Vagina (tissue), 2 donors: ENCODE data around the gene SMC4. TPM values are rescaled to one million over a fixed set of nuclear protein-coding genes. Genes with fewer than 3 reads are reported as not detected.

Experiments
- DNase-seq, 2 donors: peaks; one replicate each; pipeline ENCODE4 v3.0.0-alpha.2; 2017; ENCODE audit errors: extremely low spot score in 2 of 2
- H3K27ac ChIP-seq: fragments of 200-600 bp; sonication (generic); one replicate; pipeline ENCODE4 v1.5.1; 2019
- H3K27me3 ChIP-seq: fragments of 200-600 bp; sonication (generic); one replicate; pipeline ENCODE4 v1.5.1; 2019
- H3K36me3 ChIP-seq, 2 donors: fragments of 200-600 bp; sonication (generic); one replicate each; pipeline ENCODE4 v1.5.1; 2017 to 2019
- H3K4me1 ChIP-seq: fragments of 200-600 bp; sonication (generic); one replicate; pipeline ENCODE4 v1.5.1; 2019
- H3K4me3 ChIP-seq, 2 donors: fragments of 200-600 bp; sonication (generic); 1 replicate in 1 of 2; 2 replicates in 1 of 2; pipeline ENCODE4 v1.5.1; 2016 to 2019
- H3K9me3 ChIP-seq: fragments of 200-600 bp; sonication (generic); one replicate; pipeline ENCODE4 v1.5.1; 2019
- POLR2A ChIP-seq, 2 donors: fragments of 450-650 bp; IDR thresholded peaks; one replicate each; pipeline ENCODE4 v1.6.1; 2017; ENCODE audit warnings: antibody characterized with exemption in 2 of 2, mild to moderate bottlenecking in 2 of 2, moderate library complexity in 2 of 2
- POLR2AphosphoS5 ChIP-seq, 2 donors: sonication (generic); formaldehyde crosslinking; IDR thresholded peaks; one replicate each; pipeline ENCODE4 v1.9.0; 2017; ENCODE audit warnings: antibody characterized with exemption in 2 of 2, mild to moderate bottlenecking in 2 of 2, low read depth in 1 of 2; ENCODE audit not compliant: insufficient read depth in 1 of 2
- intact Hi-C: fragments of 100-400 bp; cut with DNase I; formaldehyde crosslinking; loops from one replicate; pipeline ENCODE4 v1.15.1; 2023
- total RNA-seq: library from RNA; depleted of rRNA; stranded (reverse); fragments of >200 nt; gene quantifications from one replicate; pipeline ENCODE4 v1.2.3, GENCODE V29; 2016
- TF ChIP-seq, protein P1 (sequence below), 3 experiments: fragments of 450-650 bp in 2 of 3; fragments of 200-600 bp in 1 of 3; sonication (generic) in 1 of 3; IDR thresholded peaks; one replicate each; pipeline ENCODE4 v1.5.1; 2017 to 2019; ENCODE audit warnings: antibody characterized with exemption in 3 of 3, mild to moderate bottlenecking in 2 of 3, moderate library complexity in 2 of 3

SMC4 gene
- total RNA-seq, 1 donor from 2014 or later: 41.5 TPM

DNA sequence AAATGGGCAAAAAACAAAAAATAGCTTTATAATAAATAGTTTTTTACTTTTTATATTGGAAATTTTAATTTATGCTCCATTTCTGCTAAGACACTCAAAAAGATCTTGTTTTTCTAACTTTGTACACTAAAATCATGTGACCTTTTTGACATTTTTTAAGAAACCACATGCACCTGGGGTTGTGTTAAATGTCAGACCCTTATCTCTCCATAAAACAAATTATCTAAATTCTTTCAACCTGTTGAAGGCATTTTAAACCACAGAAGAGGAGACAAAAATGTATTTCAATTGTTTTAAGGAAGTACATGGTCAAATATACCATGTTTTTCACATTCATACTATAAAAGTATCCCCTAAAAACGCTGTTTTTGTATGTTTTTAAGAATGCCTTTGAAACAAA is 29.7 kb upstream of the SMC4 start:
- H3K27me3 ChIP-seq: no peaks in the 10 kb centered on the region
- intact Hi-C loops: no loop called here
- no peaks in the 10 kb centered on the region for H3K9me3 ChIP-seq
- H3K27ac ChIP-seq: no peak overlapping the region
- DNase-seq: no peak
- TF ChIP-seq POLR2A (IDR thresholded peaks at IDR 0.05): no peak
- TF ChIP-seq, protein P1, sequence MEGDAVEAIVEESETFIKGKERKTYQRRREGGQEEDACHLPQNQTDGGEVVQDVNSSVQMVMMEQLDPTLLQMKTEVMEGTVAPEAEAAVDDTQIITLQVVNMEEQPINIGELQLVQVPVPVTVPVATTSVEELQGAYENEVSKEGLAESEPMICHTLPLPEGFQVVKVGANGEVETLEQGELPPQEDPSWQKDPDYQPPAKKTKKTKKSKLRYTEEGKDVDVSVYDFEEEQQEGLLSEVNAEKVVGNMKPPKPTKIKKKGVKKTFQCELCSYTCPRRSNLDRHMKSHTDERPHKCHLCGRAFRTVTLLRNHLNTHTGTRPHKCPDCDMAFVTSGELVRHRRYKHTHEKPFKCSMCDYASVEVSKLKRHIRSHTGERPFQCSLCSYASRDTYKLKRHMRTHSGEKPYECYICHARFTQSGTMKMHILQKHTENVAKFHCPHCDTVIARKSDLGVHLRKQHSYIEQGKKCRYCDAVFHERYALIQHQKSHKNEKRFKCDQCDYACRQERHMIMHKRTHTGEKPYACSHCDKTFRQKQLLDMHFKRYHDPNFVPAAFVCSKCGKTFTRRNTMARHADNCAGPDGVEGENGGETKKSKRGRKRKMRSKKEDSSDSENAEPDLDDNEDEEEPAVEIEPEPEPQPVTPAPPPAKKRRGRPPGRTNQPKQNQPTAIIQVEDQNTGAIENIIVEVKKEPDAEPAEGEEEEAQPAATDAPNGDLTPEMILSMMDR (IDR thresholded peaks at IDR 0.05): no peak
- no peak for TF ChIP-seq POLR2AphosphoS5 (IDR thresholded peaks at IDR 0.05; ENCODE audit: insufficient read depth in 1 of 2, low read depth in 1 of 2)
- H3K4me3 ChIP-seq: no peak overlapping the region
- H3K4me1 ChIP-seq: no peaks in the 10 kb centered on the region
- no peaks in the 10 kb centered on the region for H3K36me3 ChIP-seq

DNA sequence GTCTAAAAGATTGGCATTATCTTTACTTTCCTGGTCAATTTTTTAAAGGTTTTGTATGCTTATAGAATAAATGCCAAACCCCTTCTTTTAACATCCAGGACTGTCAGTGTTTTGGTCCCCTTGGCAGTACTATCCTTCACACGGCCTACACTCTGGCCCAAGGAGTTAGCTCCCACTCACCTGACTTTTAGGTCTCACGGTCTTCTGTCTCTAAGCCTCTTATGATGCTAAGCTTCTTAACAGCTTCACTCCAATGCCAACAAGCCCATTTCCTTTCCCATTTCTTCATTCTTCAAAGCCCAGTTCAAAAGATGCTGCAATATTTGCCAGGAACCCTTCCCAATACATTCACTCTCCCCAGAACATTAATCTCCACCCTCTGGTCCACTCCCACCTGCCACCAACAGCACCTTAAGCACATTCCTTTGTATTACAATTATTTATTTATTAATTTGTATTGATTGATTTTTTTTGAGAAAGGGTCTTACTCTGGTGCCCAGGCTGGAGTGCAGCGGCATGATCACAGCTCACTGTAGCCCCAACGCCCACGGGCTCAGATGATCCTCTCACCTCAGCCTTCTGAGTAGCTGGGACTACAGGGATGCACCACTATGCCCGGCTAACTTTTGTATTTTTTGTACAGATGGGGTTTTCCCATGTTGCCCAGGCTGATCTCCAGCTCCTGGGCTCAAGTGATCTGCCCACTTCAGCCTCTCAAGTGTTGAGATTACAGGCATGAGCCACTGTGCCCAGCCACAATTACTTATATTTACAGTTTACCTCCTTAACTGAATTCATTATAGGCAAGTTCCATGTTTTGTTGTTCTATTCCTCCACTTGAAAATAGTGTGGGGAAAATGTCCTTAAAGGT is 28.2 kb upstream of the SMC4 start:
- Histone ChIP-seq H3K4me3 (no peak overlapping the region), H3K36me3 (peaks cover 0 to 5% of the 10 kb centered on the region in 2 donors), H3K27me3 (no peaks in the 10 kb centered on the region), H3K4me1 (no peaks in the 10 kb centered on the region), H3K9me3 (no peaks in the 10 kb centered on the region), H3K27ac (no peak overlapping the region)
- no peak for TF ChIP-seq POLR2AphosphoS5 (IDR thresholded peaks at IDR 0.05; ENCODE audit: insufficient read depth in 1 of 2, low read depth in 1 of 2)
- no peak for TF ChIP-seq POLR2A (IDR thresholded peaks at IDR 0.05)
- TF ChIP-seq, protein P1 (IDR thresholded peaks at IDR 0.05): no peak
- no peak for DNase-seq
- intact Hi-C loops: no loop called here

DNA sequence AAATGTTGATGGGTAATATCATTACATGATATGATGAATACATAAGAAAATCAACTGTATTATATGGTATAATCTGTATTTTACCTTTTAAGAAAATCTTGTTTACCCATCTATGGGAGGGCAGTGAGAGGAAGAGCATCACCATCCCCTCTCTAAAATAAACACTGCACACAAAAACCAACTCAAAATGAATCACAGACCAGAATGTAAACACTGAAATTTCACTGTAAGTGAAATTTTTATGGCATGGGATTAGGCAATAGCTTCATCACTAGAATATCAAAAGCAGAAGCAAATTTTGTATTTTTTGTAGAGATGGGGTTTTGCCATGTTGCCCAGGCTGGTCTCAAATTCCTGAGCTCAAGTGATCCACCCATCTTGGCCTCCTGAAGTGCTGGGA is 26.7 kb upstream of the SMC4 start:
- Histone ChIP-seq H3K27ac (no peak overlapping the region), H3K9me3 (no peaks in the 10 kb centered on the region), H3K36me3 (peaks cover 0 to 5% of the 10 kb centered on the region in 2 donors), H3K27me3 (no peaks in the 10 kb centered on the region), H3K4me3 (no peak overlapping the region), H3K4me1 (no peaks in the 10 kb centered on the region)
- intact Hi-C loops: no loop called here
- TF ChIP-seq, protein P1 (IDR thresholded peaks at IDR 0.05): no peak
- TF ChIP-seq POLR2A (IDR thresholded peaks at IDR 0.05): no peak
- TF ChIP-seq POLR2AphosphoS5 (IDR thresholded peaks at IDR 0.05; ENCODE audit: insufficient read depth in 1 of 2, low read depth in 1 of 2): no peak
- no peak for DNase-seq

DNA sequence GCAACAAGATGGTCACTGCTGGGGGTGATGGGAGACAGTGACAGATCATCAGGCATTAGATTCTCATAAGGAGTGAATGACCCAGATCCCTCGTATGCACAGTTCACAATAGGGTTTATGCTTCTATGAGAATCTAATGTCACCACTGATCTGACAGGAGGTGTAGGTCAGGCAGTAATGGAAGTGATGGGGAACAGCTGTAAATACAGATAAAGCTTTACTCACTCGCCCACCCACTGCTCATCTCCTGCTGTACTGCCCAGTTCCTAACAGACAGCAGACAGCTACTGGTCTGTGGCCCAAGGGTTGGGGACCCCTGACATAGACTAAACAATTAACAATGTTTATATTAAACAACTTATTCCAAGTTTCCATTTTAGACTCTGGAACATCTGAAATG is 25.8 kb upstream of the SMC4 start:
- Histone ChIP-seq H3K9me3 (no peaks in the 10 kb centered on the region), H3K4me3 (no peak overlapping the region), H3K36me3 (peaks cover 0 to 5% of the 10 kb centered on the region in 2 donors), H3K27ac (no peak overlapping the region), H3K27me3 (no peaks in the 10 kb centered on the region), H3K4me1 (no peaks in the 10 kb centered on the region)
- TF ChIP-seq, protein P1 (IDR thresholded peaks at IDR 0.05): no peak
- no peak for TF ChIP-seq POLR2A (IDR thresholded peaks at IDR 0.05)
- TF ChIP-seq POLR2AphosphoS5 (IDR thresholded peaks at IDR 0.05; ENCODE audit: insufficient read depth in 1 of 2, low read depth in 1 of 2): no peak
- DNase-seq: no peak
- intact Hi-C loops: no loop called here

DNA sequence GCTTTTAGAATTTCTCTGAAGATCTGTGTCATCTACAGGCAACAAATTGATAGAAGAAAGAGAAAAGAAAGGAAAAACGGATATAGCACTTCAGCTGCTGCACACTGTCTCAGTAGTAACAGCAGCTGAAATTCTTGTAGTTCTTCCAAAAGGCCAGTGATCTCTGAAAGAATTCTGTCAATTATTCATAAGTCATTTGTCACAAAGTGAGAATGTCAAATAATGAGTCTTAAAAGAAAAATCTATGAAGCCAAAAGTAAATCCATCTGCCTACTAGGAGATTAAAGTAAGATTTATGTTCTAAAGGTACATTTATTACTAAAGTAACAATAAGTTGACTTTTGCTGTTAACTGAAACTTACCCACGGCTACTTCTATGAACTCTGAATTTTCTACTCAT is 25.0 kb upstream of the SMC4 start:
- Histone ChIP-seq H3K4me1 (no peaks in the 10 kb centered on the region), H3K36me3 (peaks cover 0 to 5% of the 10 kb centered on the region in 2 donors)
- intact Hi-C loops: no loop called here

More for the DNA sequence above, 25.0 kb upstream of the SMC4 start:
- H3K27ac ChIP-seq: no peak overlapping the region
- DNase-seq: no peak
- H3K9me3 ChIP-seq: no peaks in the 10 kb centered on the region
- H3K27me3 ChIP-seq: no peaks in the 10 kb centered on the region
- TF ChIP-seq POLR2A (IDR thresholded peaks at IDR 0.05): no peak
- no peak for TF ChIP-seq POLR2AphosphoS5 (IDR thresholded peaks at IDR 0.05; ENCODE audit: insufficient read depth in 1 of 2, low read depth in 1 of 2)
- TF ChIP-seq, protein P1 (IDR thresholded peaks at IDR 0.05): no peak
- no peak overlapping the region for H3K4me3 ChIP-seq
